ENCODE measurements around the gene TMEM116.

The TMEM116 gene

DNA sequence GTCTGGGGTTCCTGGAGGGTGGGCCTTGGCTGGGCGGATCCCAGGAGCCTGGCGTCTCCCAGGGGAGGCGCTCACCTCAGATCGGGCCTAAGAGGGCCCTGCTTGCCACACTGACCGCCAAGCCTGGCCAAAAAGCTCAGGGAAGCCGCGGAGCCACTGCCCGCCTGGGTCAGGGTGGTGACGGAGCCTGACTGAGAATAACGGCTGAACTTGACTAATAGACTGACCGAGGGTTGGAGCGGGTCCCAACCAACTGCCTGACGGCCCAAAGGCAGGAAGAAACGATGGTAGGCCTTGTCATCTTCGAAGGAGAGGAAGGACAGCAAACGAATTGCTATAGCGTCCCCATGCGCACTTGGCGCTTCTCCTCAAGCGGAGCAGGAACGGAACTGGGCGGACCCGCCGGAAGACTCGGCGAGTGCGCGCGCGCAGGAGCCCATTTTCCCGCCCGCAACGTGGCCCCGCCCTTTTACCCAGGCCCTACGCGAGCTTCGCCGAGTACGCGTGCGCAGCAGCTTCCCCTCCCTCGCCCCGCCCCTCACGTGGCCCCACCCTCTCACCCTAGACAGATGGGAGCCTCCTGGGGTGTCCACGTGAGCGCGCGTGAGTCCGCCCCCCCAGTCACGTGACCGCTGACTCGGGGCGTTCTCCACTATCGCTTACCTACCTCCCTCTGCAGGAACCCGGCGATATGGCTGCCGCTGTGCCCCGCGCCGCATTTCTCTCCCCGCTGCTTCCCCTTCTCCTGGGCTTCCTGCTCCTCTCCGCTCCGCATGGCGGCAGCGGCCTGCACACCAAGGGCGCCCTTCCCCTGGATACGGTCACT lies at the start of gene TMEM116, which contains the start of gene ERP29 (continued):
- TF ChIP-seq, protein P1, sequence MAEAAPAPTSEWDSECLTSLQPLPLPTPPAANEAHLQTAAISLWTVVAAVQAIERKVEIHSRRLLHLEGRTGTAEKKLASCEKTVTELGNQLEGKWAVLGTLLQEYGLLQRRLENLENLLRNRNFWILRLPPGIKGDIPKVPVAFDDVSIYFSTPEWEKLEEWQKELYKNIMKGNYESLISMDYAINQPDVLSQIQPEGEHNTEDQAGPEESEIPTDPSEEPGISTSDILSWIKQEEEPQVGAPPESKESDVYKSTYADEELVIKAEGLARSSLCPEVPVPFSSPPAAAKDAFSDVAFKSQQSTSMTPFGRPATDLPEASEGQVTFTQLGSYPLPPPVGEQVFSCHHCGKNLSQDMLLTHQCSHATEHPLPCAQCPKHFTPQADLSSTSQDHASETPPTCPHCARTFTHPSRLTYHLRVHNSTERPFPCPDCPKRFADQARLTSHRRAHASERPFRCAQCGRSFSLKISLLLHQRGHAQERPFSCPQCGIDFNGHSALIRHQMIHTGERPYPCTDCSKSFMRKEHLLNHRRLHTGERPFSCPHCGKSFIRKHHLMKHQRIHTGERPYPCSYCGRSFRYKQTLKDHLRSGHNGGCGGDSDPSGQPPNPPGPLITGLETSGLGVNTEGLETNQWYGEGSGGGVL (tag by site-specific recombination; IDR thresholded peaks at IDR 0.05): no peak; the same call in 1 of the 2 replicates
- TF ChIP-seq ZNF629 (tag by site-specific recombination; IDR thresholded peaks at IDR 0.05) (peak; percentile 55; the same call in 1 of the 2 replicates), ZFHX2 (tag by site-specific recombination; conservative IDR thresholded peaks at IDR 0.05) (peak; percentile 65), ZNF561 (tag by site-specific recombination; IDR thresholded peaks at IDR 0.05; ENCODE audit: borderline replicate concordance) (peak; percentile 57), KLF10 (tag by site-specific recombination; IDR thresholded peaks at IDR 0.05) (peak; percentile 97), ZNF114 (tag by site-specific recombination; IDR thresholded peaks at IDR 0.05) (no peak), ZNF701 (tag by site-specific recombination; IDR thresholded peaks at IDR 0.05) (no peak), ZNF174 (tag by site-specific recombination; IDR thresholded peaks at IDR 0.05) (no peak), ZNF600 (tag by site-specific recombination; IDR thresholded peaks at IDR 0.05) (peak; percentile 87), ZNF777 (tag by site-specific recombination; IDR thresholded peaks at IDR 0.05; ENCODE audit: borderline replicate concordance) (no peak), ZEB2 (tag by site-specific recombination; IDR thresholded peaks at IDR 0.05) (peak; percentile 61), MZF1 (tag by site-specific recombination; IDR thresholded peaks at IDR 0.05; ENCODE audit: borderline replicate concordance) (0 out of 2 replicates have a peak, but pooled peaks have one; percentile 20), GLIS1 (tag by site-specific recombination; IDR thresholded peaks at IDR 0.05) (peak; percentile 94), ZNF501 (tag by site-specific recombination; IDR thresholded peaks at IDR 0.05) (peak; percentile 82), ZNF2 (tag by site-specific recombination; IDR thresholded peaks at IDR 0.05) (peak; percentile 69), ZNF555 (tag by site-specific recombination; conservative IDR thresholded peaks at IDR 0.05) (no peak), SCRT1 (tag by site-specific recombination; IDR thresholded peaks at IDR 0.05; ENCODE audit: borderline replicate concordance) (0 out of 2 replicates have a peak, but pooled peaks have one; percentile 7), ZSCAN23 (tag by site-specific recombination; IDR thresholded peaks at IDR 0.05) (0 out of 2 replicates have a peak, but pooled peaks have one; percentile 30), REPIN1 (tag by site-specific recombination; IDR thresholded peaks at IDR 0.05; ENCODE audit: low read depth) (0 out of 2 replicates have a peak, but pooled peaks have one; percentile 72)
- TF ChIP-seq, protein P2, sequence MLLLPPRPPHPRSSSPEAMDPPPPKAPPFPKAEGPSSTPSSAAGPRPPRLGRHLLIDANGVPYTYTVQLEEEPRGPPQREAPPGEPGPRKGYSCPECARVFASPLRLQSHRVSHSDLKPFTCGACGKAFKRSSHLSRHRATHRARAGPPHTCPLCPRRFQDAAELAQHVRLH (tag by site-specific recombination; IDR thresholded peaks at IDR 0.05): peak; percentile 82
- TF ChIP-seq, protein P3, sequence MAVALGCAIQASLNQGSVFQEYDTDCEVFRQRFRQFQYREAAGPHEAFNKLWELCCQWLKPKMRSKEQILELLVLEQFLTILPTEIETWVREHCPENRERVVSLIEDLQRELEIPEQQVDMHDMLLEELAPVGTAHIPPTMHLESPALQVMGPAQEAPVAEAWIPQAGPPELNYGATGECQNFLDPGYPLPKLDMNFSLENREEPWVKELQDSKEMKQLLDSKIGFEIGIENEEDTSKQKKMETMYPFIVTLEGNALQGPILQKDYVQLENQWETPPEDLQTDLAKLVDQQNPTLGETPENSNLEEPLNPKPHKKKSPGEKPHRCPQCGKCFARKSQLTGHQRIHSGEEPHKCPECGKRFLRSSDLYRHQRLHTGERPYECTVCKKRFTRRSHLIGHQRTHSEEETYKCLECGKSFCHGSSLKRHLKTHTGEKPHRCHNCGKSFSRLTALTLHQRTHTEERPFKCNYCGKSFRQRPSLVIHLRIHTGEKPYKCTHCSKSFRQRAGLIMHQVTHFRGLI (tag by site-specific recombination; IDR thresholded peaks at IDR 0.05): peak; percentile 39; the same call in 1 of the 2 replicates
- TF ChIP-seq, protein P4, sequence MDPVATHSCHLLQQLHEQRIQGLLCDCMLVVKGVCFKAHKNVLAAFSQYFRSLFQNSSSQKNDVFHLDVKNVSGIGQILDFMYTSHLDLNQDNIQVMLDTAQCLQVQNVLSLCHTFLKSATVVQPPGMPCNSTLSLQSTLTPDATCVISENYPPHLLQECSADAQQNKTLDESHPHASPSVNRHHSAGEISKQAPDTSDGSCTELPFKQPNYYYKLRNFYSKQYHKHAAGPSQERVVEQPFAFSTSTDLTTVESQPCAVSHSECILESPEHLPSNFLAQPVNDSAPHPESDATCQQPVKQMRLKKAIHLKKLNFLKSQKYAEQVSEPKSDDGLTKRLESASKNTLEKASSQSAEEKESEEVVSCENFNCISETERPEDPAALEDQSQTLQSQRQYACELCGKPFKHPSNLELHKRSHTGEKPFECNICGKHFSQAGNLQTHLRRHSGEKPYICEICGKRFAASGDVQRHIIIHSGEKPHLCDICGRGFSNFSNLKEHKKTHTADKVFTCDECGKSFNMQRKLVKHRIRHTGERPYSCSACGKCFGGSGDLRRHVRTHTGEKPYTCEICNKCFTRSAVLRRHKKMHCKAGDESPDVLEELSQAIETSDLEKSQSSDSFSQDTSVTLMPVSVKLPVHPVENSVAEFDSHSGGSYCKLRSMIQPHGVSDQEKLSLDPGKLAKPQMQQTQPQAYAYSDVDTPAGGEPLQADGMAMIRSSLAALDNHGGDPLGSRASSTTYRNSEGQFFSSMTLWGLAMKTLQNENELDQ (tag by site-specific recombination; IDR thresholded peaks at IDR 0.05; ENCODE audit: low read depth): no peak
- TF ChIP-seq, protein P5, sequence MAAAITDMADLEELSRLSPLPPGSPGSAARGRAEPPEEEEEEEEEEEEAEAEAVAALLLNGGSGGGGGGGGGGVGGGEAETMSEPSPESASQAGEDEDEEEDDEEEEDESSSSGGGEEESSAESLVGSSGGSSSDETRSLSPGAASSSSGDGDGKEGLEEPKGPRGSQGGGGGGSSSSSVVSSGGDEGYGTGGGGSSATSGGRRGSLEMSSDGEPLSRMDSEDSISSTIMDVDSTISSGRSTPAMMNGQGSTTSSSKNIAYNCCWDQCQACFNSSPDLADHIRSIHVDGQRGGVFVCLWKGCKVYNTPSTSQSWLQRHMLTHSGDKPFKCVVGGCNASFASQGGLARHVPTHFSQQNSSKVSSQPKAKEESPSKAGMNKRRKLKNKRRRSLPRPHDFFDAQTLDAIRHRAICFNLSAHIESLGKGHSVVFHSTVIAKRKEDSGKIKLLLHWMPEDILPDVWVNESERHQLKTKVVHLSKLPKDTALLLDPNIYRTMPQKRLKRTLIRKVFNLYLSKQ (tag by site-specific recombination; IDR thresholded peaks at IDR 0.05; ENCODE audit: borderline replicate concordance): no peak
- TF ChIP-seq, protein P6, sequence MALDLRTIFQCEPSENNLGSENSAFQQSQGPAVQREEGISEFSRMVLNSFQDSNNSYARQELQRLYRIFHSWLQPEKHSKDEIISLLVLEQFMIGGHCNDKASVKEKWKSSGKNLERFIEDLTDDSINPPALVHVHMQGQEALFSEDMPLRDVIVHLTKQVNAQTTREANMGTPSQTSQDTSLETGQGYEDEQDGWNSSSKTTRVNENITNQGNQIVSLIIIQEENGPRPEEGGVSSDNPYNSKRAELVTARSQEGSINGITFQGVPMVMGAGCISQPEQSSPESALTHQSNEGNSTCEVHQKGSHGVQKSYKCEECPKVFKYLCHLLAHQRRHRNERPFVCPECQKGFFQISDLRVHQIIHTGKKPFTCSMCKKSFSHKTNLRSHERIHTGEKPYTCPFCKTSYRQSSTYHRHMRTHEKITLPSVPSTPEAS (tag by site-specific recombination; IDR thresholded peaks at IDR 0.05): peak; percentile 29; the same call in 1 of the 2 replicates

All from HEK293 (cell line).